ENCODE data around the gene NNAT. TPM values are rescaled to one million over a fixed set of nuclear protein-coding genes. Genes with fewer than 3 reads are reported as not detected.
A peak's percentile ranks its signal among the peaks of the same experiment; 100 is the strongest.

NNAT gene
- total and polyA plus RNA-seq, 2 of the 8 experiments (the other 6 are each of a cell fraction or from before 2014, with no cell fraction given) = 66.8 to 175 TPM

- ChIA-PET CTCF (ENCODE audit: partially characterized antibody) (interaction anchor here (0.6 to 5.6 kb wide), 95 partner anchors 9 to 651 kb away, joined by 3 to 55 read pairs (median 4); partner anchors contain the start of genes RPRD1B, TTI1 and VSTM2L), POLR2A (ENCODE audit: partially characterized antibody) (no interaction called here)
- no peak overlapping the region for H3K27ac ChIP-seq (ENCODE audit: low read depth, low read length)
- FAIRE-seq (no peak), DNase-seq (ENCODE audit: low read depth in 1 of 2, low spot score in 2 of 2) (no peak)
- H2BK12ac ChIP-seq (ENCODE audit: low read depth, low read length) = no peak overlapping the region
- no peak overlapping the region for H3K56ac ChIP-seq (replicated peaks; ENCODE audit: insufficient read length, low read depth, low read length)
- no peak overlapping the region for H2BK20ac ChIP-seq (ENCODE audit: low read length)
- no peak overlapping the region for H3K4me3 ChIP-seq (ENCODE audit: extremely low read depth in 1 of 4, insufficient read depth in 2 of 4, low read depth in 3 of 4, low read length in 4 of 4)
- H3K27me3 ChIP-seq (replicated peaks in 1 of 4; ENCODE audit: control insufficient read depth in 3 of 4, extremely low read depth in 1 of 4, insufficient read depth in 3 of 4, low read length in 3 of 4) = peaks cover 0 to 13% (median 5%) of the 10 kb centered on the region in 4 experiments; a peak in 5 of 7 replicates
- H3K14ac ChIP-seq (ENCODE audit: insufficient read length) = no peak overlapping the region
- no peak overlapping the region for H3K9ac ChIP-seq (replicated peaks in 1 of 4; ENCODE audit: extremely low read depth in 1 of 4, low read depth in 3 of 4, low read length in 3 of 4)
- peak overlapping the region in 1 of 2 experiments; percentile 32; a peak in 1 of 4 replicates for H3K4me2 ChIP-seq (ENCODE audit: insufficient read depth in 1 of 2, low read depth in 2 of 2, low read length in 2 of 2)
- H3K18ac ChIP-seq (ENCODE audit: extremely low read depth, low read length) = no peak overlapping the region
- no peak overlapping the region for H3K23ac ChIP-seq (ENCODE audit: insufficient read length)
- H2AK5ac ChIP-seq (ENCODE audit: low read depth, low read length) = no peak overlapping the region
- no peaks in the 10 kb centered on the region for H4K20me1 ChIP-seq (replicated peaks in 1 of 2; ENCODE audit: control insufficient read depth in 1 of 2, insufficient read depth in 2 of 2, low read length in 2 of 2)
- WGBS, 2 experiments (ENCODE audit: extremely low coverage in 1 of 2, insufficient coverage in 1 of 2, insufficient read length in 1 of 2, insufficient replicate concordance in 2 of 2, low coverage in 1 of 2, low lambda C conversion rate in 2 of 2, missing lambda C conversion rate in 1 of 2) = 67% methylated on average over 19 of the region's 19 CpGs; no CpG with 5 or more reads in 1 of the 2 experiments
- no peak overlapping the region for H2AFZ ChIP-seq (ENCODE audit: low read length)
- no peak overlapping the region for H4K8ac ChIP-seq (ENCODE audit: extremely low read depth, insufficient read depth, low read length)
- no peak overlapping the region for H2BK15ac ChIP-seq (ENCODE audit: low read length)
- no peak overlapping the region for H2BK5ac ChIP-seq (ENCODE audit: low read depth, low read length)
- no peak overlapping the region for H2BK120ac ChIP-seq (replicated peaks; ENCODE audit: low read depth, low read length)
- no peak overlapping the region for H3K4ac ChIP-seq (replicated peaks; ENCODE audit: insufficient read length, low read depth, low read length)
- no peak overlapping the region for H4K5ac ChIP-seq (ENCODE audit: insufficient read length, low read depth, low read length)
- no peaks in the 10 kb centered on the region for H3K36me3 ChIP-seq (ENCODE audit: control insufficient read depth in 2 of 4, insufficient read depth in 4 of 4, low read length in 3 of 4)
- H3K23me2 ChIP-seq (ENCODE audit: low read depth, low read length) = peaks cover 2% of the 10 kb centered on the region; the same call in 1 of the 2 replicates
- peak overlapping the region; percentile 42 for H4K91ac ChIP-seq (replicated peaks; ENCODE audit: insufficient read length, low read length)
- H3K9me3 ChIP-seq (ENCODE audit: insufficient read depth in 2 of 2, low read depth in 1 of 2, low read length in 1 of 2) = no peaks in the 10 kb centered on the region
- peaks cover 2 to 14% (median 7%) of the 10 kb centered on the region in 4 experiments; a peak in 5 of 7 replicates for H3K4me1 ChIP-seq (replicated peaks in 1 of 4; ENCODE audit: control insufficient read depth in 3 of 4, insufficient read depth in 4 of 4, low read length in 3 of 4)
- H3K79me1 ChIP-seq (ENCODE audit: low read depth, low read length) = no peaks in the 10 kb centered on the region
- H3K79me2 ChIP-seq (ENCODE audit: control insufficient read depth in 1 of 2, insufficient read depth in 2 of 2, low read length in 2 of 2) = no peaks in the 10 kb centered on the region
- TF ChIP-seq YY1 (IDR thresholded peaks at IDR 0.05; ENCODE audit: low read depth, low read length) = no peak
- TF ChIP-seq SAP30 (IDR thresholded peaks at IDR 0.05; ENCODE audit: insufficient read depth, insufficient replicate concordance, low read length) = no peak
- no peak for TF ChIP-seq POLR2A (IDR thresholded peaks at IDR 0.05; ENCODE audit: control extremely low read depth in 1 of 2, low read depth in 2 of 2, low read length in 2 of 2)
- no peak for TF ChIP-seq SRF (IDR thresholded peaks at IDR 0.05; ENCODE audit: low read depth, low read length)
- no peak for TF ChIP-seq SIN3A (conservative IDR thresholded peaks at IDR 0.05 in 1 of 2, IDR thresholded peaks at IDR 0.05 in 1 of 2; ENCODE audit: low read depth in 1 of 2, low read length in 2 of 2)
- no peak for TF ChIP-seq RNF2 (IDR thresholded peaks at IDR 0.05; ENCODE audit: borderline replicate concordance, low read depth, low read length, missing control alignments, poor library complexity, severe bottlenecking)
- no peak for TF ChIP-seq CBX8 (IDR thresholded peaks at IDR 0.05; ENCODE audit: borderline replicate concordance, low read depth, low read length)
- TF ChIP-seq FOSL1 (IDR thresholded peaks at IDR 0.05; ENCODE audit: insufficient read depth, low read depth, low read length) = no peak
- no peak for TF ChIP-seq HDAC6 (IDR thresholded peaks at IDR 0.05; ENCODE audit: low read depth, low read length)
- no peak for TF ChIP-seq ZNF274 (IDR thresholded peaks at IDR 0.05; ENCODE audit: borderline replicate concordance, extremely low read depth, low read length)
- TF ChIP-seq CREB1 (IDR thresholded peaks at IDR 0.05) = no peak
Measured at GRCh38 chr20:37564016-37564387, 43.0 kb downstream of the NNAT start.
